Measurements from ENCODE around the gene MICAL3.

GRCh38 chr22:17988800-17989513 lies 35.4 kb downstream of the MICAL3 start:
- TF ChIP-seq, protein P1, sequence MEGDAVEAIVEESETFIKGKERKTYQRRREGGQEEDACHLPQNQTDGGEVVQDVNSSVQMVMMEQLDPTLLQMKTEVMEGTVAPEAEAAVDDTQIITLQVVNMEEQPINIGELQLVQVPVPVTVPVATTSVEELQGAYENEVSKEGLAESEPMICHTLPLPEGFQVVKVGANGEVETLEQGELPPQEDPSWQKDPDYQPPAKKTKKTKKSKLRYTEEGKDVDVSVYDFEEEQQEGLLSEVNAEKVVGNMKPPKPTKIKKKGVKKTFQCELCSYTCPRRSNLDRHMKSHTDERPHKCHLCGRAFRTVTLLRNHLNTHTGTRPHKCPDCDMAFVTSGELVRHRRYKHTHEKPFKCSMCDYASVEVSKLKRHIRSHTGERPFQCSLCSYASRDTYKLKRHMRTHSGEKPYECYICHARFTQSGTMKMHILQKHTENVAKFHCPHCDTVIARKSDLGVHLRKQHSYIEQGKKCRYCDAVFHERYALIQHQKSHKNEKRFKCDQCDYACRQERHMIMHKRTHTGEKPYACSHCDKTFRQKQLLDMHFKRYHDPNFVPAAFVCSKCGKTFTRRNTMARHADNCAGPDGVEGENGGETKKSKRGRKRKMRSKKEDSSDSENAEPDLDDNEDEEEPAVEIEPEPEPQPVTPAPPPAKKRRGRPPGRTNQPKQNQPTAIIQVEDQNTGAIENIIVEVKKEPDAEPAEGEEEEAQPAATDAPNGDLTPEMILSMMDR (IDR thresholded peaks at IDR 0.05; ENCODE audit: low read length): no peak
- TF ChIP-seq EZH2 (IDR thresholded peaks at IDR 0.05; ENCODE audit: borderline replicate concordance, low read length): no peak
